ENCODE data around the gene TCTA.
A peak's percentile ranks its signal among the peaks of the same experiment; 100 is the strongest.

TCTA gene

GRCh38 chr3:49410066-49410845 lies 2.0 kb upstream of the TCTA start:
- DNase-seq (ENCODE audit: low read depth): no peak
- in situ Hi-C loops (cut with HindIII; ENCODE audit: low sequenced_read_pairs): no loop called here
- peak overlapping the region; percentile 51 for H3K4me3 ChIP-seq (ENCODE audit: low read depth, low read length)
- no peak for TF ChIP-seq CTCF (IDR thresholded peaks at IDR 0.05; ENCODE audit: low read depth, low read length, missing control alignments)

- DNase-seq (ENCODE audit: low read depth): no peak
- peak overlapping the region; percentile 51 for H3K4me3 ChIP-seq (ENCODE audit: low read depth, low read length)
- in situ Hi-C loops (cut with HindIII; ENCODE audit: low sequenced_read_pairs): no loop called here
- TF ChIP-seq CTCF (IDR thresholded peaks at IDR 0.05; ENCODE audit: low read depth, low read length, missing control alignments): no peak
Observed at GRCh38 chr3:49410846-49411534, 1.2 kb upstream of the TCTA start.

- in situ Hi-C loops (cut with HindIII; ENCODE audit: low sequenced_read_pairs): no loop called here
- DNase-seq (ENCODE audit: low read depth): no peak
- peak overlapping the region; percentile 51 for H3K4me3 ChIP-seq (ENCODE audit: low read depth, low read length)
- TF ChIP-seq CTCF (IDR thresholded peaks at IDR 0.05; ENCODE audit: low read depth, low read length, missing control alignments): no peak
Observed at GRCh38 chr3:49411535-49411967, 672 bp upstream of the TCTA start.

GRCh38 chr3:49412632-49413337 lies 562 bp downstream of the TCTA start:
- no peak for TF ChIP-seq CTCF (IDR thresholded peaks at IDR 0.05; ENCODE audit: low read depth, low read length, missing control alignments)

GRCh38 chr3:49413338-49413734 lies 1.1 kb downstream of the TCTA start:
- DNase-seq (ENCODE audit: low read depth): no peak
- peak overlapping the region; percentile 91 for H3K4me3 ChIP-seq (ENCODE audit: low read depth, low read length)
- TF ChIP-seq CTCF (IDR thresholded peaks at IDR 0.05; ENCODE audit: low read depth, low read length, missing control alignments): no peak
- in situ Hi-C loops (cut with HindIII; ENCODE audit: low sequenced_read_pairs): no loop called here

More at GRCh38 chr3:49412632-49413337, 562 bp downstream of the TCTA start:
- no peak for DNase-seq (ENCODE audit: low read depth)
- in situ Hi-C loops (cut with HindIII; ENCODE audit: low sequenced_read_pairs): no loop called here
- peak overlapping the region; percentile 91 for H3K4me3 ChIP-seq (ENCODE audit: low read depth, low read length)

- in situ Hi-C loops (cut with HindIII; ENCODE audit: low sequenced_read_pairs): no loop called here
- DNase-seq (ENCODE audit: low read depth): no peak
- no peak for TF ChIP-seq CTCF (IDR thresholded peaks at IDR 0.05; ENCODE audit: low read depth, low read length, missing control alignments)
- no peak overlapping the region for H3K4me3 ChIP-seq (ENCODE audit: low read depth, low read length)
Observed at GRCh38 chr3:49414753-49415152, 2.5 kb downstream of the TCTA start.
